OCI-LY7 (cell line): Measurements from ENCODE around the gene CAMK2N1. TPM values are rescaled to one million over a fixed set of nuclear protein-coding genes. Genes with fewer than 3 reads are reported as not detected.

Experiments
- BruUV-seq: library from RNA; stranded (reverse); fragments of 400-500 nt; replicated peaks from 2 replicates; lab custom pipeline; 2021; lab: Mats Ljungman, UMichigan
- CTCF ChIA-PET: fragments of 300-600 bp; sonication (Branson Sonifier 250); formaldehyde crosslinking; loops from one replicate; lab custom pipeline; 2022; ENCODE audit warnings: antibody characterized with exemption; ENCODE audit not compliant: unreplicated experiment; lab: Charles Lee
- POLR2A ChIA-PET: fragments of 300-600 bp; sonication (Branson Sonifier 250); formaldehyde crosslinking; loops from one replicate; lab custom pipeline; 2022; ENCODE audit warnings: antibody characterized with exemption; lab: Charles Lee
- DNase-seq: peaks from one replicate; pipeline ENCODE4 v3.0.0-alpha.2; 2015; ENCODE audit warnings: low spot score
- H2AFZ ChIP-seq: fragments of 200-600 bp; sonication (generic), shearing (Covaris generic); 2 replicates; pipeline ENCODE4 v1.6.1; 2014; ENCODE audit warnings: mild to moderate bottlenecking, antibody characterized with exemption, low read length, moderate library complexity
- H3K27ac ChIP-seq: fragments of 200-600 bp; sonication (generic); 2 replicates; pipeline ENCODE4 v1.5.1; 2014; ENCODE audit warnings: mixed run types, low read depth, mild to moderate bottlenecking, moderate library complexity, low read length, inconsistent platforms; ENCODE audit not compliant: poor library complexity, severe bottlenecking
- H3K36me3 ChIP-seq: fragments of 200-600 bp; sonication (generic); 2 replicates; pipeline ENCODE4 v1.6.1; 2014; ENCODE audit warnings: mild to moderate bottlenecking, antibody characterized with exemption, low read length, moderate library complexity, mixed read lengths; ENCODE audit not compliant: insufficient read depth
- H3K4me1 ChIP-seq: fragments of 200-600 bp; sonication (generic); 2 replicates; pipeline ENCODE4 v1.5.1; 2014; ENCODE audit warnings: mild to moderate bottlenecking, low read length; ENCODE audit not compliant: insufficient read depth, poor library complexity, severe bottlenecking
- H3K4me2 ChIP-seq: fragments of 200-600 bp; sonication (generic); 2 replicates; pipeline ENCODE4 v1.6.1; 2014; ENCODE audit warnings: mild to moderate bottlenecking, low read length
- H3K4me3 ChIP-seq: fragments of 200-600 bp; sonication (generic); 2 replicates; pipeline ENCODE4 v1.5.1; 2014; ENCODE audit warnings: mild to moderate bottlenecking, low read depth, low read length; ENCODE audit not compliant: poor library complexity, severe bottlenecking
- H3K79me2 ChIP-seq: fragments of 200-600 bp; sonication (generic); 2 replicates; pipeline ENCODE4 v1.6.1; 2016; ENCODE audit warnings: low read depth, mild to moderate bottlenecking, low read length, moderate library complexity, mixed read lengths; ENCODE audit not compliant: insufficient read depth
- H3K9me2 ChIP-seq: fragments of 200-600 bp; sonication (generic); 2 replicates; pipeline ENCODE4 v1.6.1; 2016; ENCODE audit warnings: mild to moderate bottlenecking, low read length, mixed read lengths; ENCODE audit not compliant: insufficient read depth
- H3K9me3 ChIP-seq: fragments of 200-600 bp; sonication (generic); 2 replicates; pipeline ENCODE4 v1.6.1; 2014; ENCODE audit warnings: mild to moderate bottlenecking, mixed run types, low read length, mixed read lengths
- H4K20me1 ChIP-seq: fragments of 200-600 bp; sonication (generic); 2 replicates; pipeline ENCODE4 v1.6.1; 2014; ENCODE audit warnings: mild to moderate bottlenecking, antibody characterized with exemption, low read length, moderate library complexity, mixed read lengths; ENCODE audit not compliant: insufficient read depth
- EZH2phosphoT487 ChIP-seq: fragments of 200-600 bp; sonication (generic); IDR thresholded peaks from 2 replicates; pipeline ENCODE4 v1.6.1; 2018; ENCODE audit warnings: low read depth, borderline replicate concordance, mild to moderate bottlenecking, mixed run types, antibody characterized with exemption, low read length, moderate library complexity, mixed read lengths
- intact Hi-C: fragments of 100-400 bp; cut with micrococcal nuclease; formaldehyde crosslinking; loops from one replicate; pipeline ENCODE4 v1.10.0; 2022; ENCODE audit not compliant: unreplicated experiment
- total RNA-seq, 2 experiments: library from RNA; depleted of rRNA in 1 of 2; stranded (reverse); fragments of >200 nt in 1 of 2; shearing (Covaris generic) in 1 of 2; gene quantifications; 2 replicates each; pipeline ENCODE4 v1.2.3, GENCODE V29; 2014 to 2022
- TF ChIP-seq, protein P1 (sequence below): fragments of 200-600 bp; sonication (generic); conservative IDR thresholded peaks from 2 replicates; pipeline ENCODE4 v1.5.1; 2014; ENCODE audit warnings: mild to moderate bottlenecking, antibody characterized with exemption, low read length, moderate library complexity, mixed read lengths

CAMK2N1 gene
- total RNA-seq, 2 experiments from 2014 or later = not detected

GRCh38 chr1:20528221-20528620, 42.2 kb upstream of the CAMK2N1 start:
- no peak overlapping the region for H3K27ac ChIP-seq
- intact Hi-C loops = no loop called here
- H3K79me2 ChIP-seq = no peaks in the 10 kb centered on the region
- H3K4me1 ChIP-seq = no peaks in the 10 kb centered on the region
- no TSS peak for BruUV-seq
- no peaks in the 10 kb centered on the region for H4K20me1 ChIP-seq
- no peak overlapping the region for H3K4me3 ChIP-seq
- ChIA-PET CTCF (no interaction called here), POLR2A (interaction anchor here (0.7 kb wide), 1 partner anchor 604 kb away, joined by 3 read pairs; no protein-coding TSS in a partner anchor)
- H3K9me2 ChIP-seq = no peaks in the 10 kb centered on the region
- H3K4me2 ChIP-seq = no peak overlapping the region
- H2AFZ ChIP-seq = no peak overlapping the region
- no peaks in the 10 kb centered on the region for H3K36me3 ChIP-seq
- DNase-seq = no peak
- H3K9me3 ChIP-seq = no peaks in the 10 kb centered on the region
- TF ChIP-seq EZH2phosphoT487 = no peak
- TF ChIP-seq, protein P1, sequence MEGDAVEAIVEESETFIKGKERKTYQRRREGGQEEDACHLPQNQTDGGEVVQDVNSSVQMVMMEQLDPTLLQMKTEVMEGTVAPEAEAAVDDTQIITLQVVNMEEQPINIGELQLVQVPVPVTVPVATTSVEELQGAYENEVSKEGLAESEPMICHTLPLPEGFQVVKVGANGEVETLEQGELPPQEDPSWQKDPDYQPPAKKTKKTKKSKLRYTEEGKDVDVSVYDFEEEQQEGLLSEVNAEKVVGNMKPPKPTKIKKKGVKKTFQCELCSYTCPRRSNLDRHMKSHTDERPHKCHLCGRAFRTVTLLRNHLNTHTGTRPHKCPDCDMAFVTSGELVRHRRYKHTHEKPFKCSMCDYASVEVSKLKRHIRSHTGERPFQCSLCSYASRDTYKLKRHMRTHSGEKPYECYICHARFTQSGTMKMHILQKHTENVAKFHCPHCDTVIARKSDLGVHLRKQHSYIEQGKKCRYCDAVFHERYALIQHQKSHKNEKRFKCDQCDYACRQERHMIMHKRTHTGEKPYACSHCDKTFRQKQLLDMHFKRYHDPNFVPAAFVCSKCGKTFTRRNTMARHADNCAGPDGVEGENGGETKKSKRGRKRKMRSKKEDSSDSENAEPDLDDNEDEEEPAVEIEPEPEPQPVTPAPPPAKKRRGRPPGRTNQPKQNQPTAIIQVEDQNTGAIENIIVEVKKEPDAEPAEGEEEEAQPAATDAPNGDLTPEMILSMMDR = no peak

GRCh38 chr1:20526267-20526666, 40.3 kb upstream of the CAMK2N1 start:
- intact Hi-C loops = no loop called here
- BruUV-seq = no TSS peak

More at GRCh38 chr1:20526267-20526666, 40.3 kb upstream of the CAMK2N1 start:
- DNase-seq = no peak
- ChIA-PET CTCF (interaction anchor here (0.6 kb wide), 1 partner anchor 1228 kb away, joined by 3 read pairs; no protein-coding TSS in a partner anchor), POLR2A (no interaction called here)
- H3K36me3 ChIP-seq = no peaks in the 10 kb centered on the region
- no peak overlapping the region for H3K27ac ChIP-seq
- no peak overlapping the region for H2AFZ ChIP-seq
- H3K4me1 ChIP-seq = no peaks in the 10 kb centered on the region
- H4K20me1 ChIP-seq = no peaks in the 10 kb centered on the region
- TF ChIP-seq EZH2phosphoT487 = no peak
- TF ChIP-seq, protein P1 = no peak
- no peaks in the 10 kb centered on the region for H3K9me2 ChIP-seq
- no peak overlapping the region for H3K4me2 ChIP-seq
- no peaks in the 10 kb centered on the region for H3K79me2 ChIP-seq
- H3K9me3 ChIP-seq = no peaks in the 10 kb centered on the region
- H3K4me3 ChIP-seq = no peak overlapping the region
